Myocyte (in vitro differentiated cells): ENCODE data around the gene GPC2. TPM values are rescaled to one million over a fixed set of nuclear protein-coding genes. Genes with fewer than 3 reads are reported as not detected.
A peak's percentile ranks its signal among the peaks of the same experiment; 100 is the strongest.
"Not testable (repeated sequence)": the region's sequence is repeated elsewhere in the genome, so short reads cannot be mapped to it uniquely, and the experiment has no call there.

Experiments
- DNase-seq: peaks from one replicate; pipeline ENCODE4 v3.0.0-alpha.2; 2012; ENCODE audit warnings: low read depth
- total RNA-seq: library from RNA; depleted of rRNA; stranded (reverse); fragments of >200 nt; gene quantifications from 2 replicates; pipeline ENCODE4 v1.2.3, GENCODE V29; 2014

GPC2 gene
- total RNA-seq, 1 donor from 2014 or later: 60.4 TPM

DNA sequence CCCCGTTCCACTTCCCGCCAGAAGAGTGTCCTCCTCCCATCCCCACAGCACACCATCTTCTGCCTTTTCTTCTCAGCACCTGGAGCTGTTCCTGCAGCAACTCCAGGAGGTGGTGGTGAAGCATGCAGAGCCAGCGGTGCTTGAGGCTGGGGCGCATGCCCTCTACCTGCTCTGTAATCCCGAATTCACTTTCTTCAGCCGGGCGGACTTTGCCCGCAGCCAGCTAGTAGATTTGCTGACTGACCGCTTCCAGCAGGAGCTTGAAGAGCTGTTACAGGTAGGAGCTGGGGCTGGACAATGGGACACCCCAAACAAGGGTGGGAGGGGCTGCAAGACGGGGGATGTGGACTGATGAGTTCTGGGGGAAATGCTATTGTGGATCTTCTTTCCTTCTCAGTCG is 23.5 kb upstream of the GPC2 start:
- DNase-seq: no peak

DNA sequence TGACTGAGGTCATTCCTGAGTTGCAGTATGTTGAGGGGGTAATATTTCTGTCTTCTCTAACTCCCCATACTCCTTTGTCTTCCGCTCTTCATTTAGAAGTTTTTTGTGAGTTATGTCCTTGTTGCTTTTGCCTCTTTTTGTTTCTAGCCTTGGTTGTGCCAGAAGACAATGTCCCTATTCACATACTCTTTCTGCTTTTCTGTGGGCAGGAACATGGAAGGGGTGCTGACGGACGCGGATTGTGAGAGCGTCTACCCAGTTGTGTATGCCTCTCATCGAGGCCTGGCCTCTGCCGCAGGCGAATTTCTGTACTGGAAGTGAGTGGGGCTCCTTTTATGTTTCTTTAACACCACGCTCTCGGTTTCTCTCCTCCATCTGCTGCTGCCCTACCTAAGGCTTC is 21.1 kb upstream of the GPC2 start:
- DNase-seq: no peak

DNA sequence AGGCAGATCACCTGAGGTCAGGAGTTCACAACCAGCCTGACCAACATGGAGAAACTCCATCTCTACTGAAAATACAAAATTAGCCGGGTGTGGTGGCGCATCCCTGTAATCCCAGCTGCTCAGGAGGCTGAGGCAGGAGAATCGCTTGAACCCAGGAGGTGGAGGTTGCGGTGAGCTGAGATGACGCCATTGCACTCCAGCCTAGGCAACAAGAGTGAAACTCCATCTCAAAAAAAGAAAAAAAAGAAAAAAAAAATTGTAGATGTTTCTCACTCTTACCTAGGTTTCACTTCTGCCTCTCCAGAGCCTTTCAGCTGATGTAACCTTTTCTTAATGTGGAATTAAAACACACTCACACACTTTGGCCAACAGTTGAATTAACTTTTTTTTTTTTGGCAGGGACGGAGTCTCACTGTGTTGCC is 18.7 kb upstream of the GPC2 start:
- DNase-seq: not testable (repeated sequence)

DNA sequence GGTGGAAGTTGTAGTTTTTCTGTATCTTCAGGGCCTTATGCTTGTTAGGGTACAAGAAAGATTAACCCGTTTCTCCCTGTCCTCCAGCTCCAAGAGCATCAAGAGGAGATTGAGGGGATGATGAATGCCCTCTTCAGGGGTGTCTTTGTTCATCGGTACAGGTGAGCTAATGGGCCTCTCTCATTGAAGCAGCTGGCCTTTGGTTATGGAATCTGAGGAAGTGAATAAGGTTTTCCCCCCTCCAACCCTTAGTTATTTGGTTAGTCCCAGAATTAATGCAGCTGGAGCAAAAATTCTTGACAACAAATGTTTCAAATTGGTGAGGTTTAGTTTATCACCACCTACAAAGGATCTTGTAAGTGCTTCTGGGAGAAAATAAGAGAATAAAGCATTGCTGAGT is 18.0 kb upstream of the GPC2 start:
- no peak for DNase-seq

DNA sequence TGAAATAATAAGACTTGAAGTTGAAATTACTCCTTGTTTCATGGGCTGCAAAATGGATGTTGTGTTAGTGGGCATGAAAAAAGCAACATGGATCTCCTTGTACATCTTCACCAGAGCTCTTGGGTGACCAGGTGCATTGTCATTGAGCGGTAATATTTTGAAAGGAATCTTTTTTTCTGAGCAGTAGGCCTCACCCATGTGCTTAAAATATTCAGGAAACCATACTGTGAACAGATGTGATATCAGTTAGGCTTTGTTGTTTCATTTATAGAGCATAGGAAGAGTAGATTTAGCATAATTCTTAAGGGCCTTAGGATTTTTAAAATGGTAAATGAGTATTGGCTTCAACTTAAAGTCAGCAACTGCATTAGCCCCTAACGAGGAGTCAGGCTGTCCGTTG is 15.8 kb upstream of the GPC2 start:
- DNase-seq: no peak

DNA sequence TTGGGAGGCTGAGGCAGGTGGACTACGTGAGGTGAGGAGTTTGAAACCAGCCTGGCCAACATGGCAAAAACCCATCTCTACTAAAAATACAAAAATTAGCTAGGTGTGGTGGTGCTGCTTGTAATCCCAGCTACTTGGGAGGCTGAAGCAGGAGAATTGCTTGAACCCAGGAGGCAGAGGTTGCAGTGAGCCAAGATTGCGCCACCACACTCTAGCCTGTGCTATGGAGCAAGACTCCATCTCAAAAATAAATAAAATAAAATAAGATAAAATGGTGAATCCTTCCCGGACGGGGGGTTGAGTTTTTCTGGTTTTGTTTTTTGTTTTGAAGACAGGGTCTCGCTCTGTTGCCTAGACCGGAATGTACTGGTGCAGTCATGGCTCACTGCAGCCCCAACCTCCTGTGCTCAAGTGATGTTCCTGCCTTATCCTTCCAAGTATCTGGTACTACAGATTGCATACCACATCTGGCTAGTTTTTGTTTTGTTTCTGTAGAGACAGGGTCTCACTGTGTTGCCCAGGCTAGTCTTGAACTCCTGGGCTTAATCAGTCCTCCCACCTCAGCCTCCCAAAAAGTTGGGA is 15.2 kb upstream of the GPC2 start:
- DNase-seq: not testable (repeated sequence)

DNA sequence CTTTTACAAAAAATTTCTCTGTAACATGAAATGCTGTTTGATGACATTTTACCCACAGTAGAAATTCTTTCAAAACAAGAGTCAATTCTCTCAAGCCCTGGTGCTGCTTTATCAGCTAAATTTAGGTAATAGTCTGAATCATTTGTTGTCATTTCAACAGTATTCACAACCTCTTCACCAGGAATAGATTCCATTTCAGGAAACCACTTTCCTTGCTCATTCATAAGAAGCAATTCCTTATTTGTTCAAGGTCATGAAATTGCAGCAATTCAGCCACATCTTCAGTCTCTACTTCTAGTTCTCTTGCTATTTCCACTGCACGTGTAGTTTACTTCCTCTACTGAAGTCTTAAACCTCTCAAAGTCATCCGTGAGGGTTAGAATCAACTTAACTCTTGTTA is 14.6 kb upstream of the GPC2 start:
- no peak for DNase-seq

DNA sequence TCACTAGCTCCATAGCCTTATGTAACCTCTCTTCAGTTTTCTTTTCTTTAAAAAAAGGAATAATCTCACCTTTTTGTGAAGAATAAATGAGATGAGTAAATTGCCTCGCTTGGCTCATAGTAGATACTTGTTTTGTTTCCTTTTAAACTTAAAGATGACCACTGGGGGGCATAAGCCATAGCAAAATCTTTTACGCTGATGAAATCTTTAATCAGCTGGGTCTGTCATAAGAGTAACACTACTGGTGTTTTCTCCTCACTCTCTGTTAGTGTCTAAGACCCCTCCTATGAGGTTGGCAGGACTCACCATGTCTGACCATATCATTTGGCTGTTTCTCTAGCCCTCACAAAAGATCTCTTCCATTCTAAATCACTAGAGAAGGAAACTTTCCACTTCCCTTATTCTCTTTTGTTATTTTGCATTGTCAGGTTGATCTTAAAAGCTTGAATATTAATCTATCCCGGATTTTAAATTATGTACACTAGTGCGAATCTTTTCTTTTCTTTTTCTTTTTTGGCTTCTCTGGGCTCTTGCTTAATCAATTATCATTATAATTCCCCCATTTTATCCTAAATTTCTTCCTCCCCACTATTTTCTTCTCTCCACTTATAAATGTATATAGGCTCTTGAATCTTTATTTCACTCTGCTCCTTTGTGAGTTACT is 13.0 kb upstream of the GPC2 start:
- DNase-seq: peak; percentile 51

DNA sequence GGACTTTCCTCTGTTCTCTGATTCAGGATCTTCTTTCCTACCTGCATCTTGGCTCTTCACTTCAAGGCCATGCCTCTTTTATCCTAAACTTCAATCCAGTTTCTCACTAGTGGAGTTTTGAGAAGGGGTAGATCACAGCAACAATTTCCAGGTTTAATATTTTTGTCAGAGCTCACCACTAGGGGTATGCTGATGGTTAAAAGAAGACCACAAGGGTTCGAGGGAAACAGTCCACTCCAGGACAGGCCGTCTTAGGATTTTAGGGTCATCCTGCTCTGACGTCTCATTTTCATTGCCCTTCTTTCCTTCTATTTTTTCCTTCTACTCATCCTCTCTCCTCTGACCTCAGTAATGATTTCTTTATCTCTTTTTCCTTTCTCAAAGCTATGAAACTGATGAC is 11.9 kb upstream of the GPC2 start:
- DNase-seq: no peak

DNA sequence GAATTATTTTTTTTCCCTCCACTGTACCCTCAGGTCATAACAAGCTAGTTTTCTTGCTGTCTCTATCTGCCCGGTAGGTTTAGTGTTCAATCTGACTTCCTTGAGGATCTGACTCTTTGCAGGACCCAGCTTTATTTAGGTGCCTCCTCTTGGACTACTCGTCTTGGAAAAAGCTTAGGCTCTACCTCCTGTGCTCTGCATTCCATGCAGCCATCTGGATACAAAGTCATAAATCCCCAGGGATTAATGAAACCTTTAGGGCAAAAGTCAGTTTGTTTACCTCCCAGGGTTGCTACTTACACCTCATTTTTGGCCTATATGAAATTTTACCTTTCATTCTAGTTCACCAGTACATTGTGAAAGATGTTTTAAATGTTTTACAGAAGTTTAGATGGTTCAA is 8.5 kb upstream of the GPC2 start:
- no peak for DNase-seq

DNA sequence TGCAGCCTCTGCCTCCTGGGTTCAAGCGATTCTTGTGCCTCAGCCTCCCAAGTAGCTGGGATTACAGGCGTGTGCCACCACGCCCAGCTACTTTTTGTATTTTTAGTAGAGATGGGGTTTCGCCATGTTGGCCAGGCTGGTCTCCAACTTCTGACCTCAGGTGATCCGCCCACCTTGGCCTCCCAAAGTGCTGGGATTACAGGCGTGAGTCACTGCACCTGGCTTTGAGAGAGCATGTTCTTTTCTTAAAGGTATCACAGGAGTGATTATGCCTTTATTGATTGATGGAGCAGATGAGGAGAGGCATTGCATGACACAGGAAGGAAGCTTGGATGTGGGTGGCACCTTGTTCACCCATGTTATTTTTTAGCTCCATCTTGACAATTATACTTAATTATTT is 5.9 kb upstream of the GPC2 start:
- not testable (repeated sequence) for DNase-seq

DNA sequence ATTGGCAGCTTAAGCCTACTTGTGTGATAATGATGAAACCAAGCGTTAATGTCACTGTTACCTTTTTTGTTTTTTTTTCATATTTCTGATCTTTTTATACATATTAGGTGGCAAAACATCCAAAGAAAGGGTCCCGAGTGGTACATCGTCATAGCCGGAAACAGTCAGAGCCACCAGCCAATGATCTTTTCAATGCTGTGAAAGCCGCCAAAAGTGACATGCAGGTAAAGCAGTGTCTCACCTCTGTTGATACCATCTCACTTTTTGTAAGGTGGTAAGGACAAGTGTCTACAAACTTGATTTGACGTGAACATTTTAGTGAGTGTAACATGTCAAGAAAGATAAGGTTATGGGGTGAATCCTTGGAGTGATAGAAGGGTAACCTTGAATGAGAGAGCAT is 5.4 kb upstream of the GPC2 start:
- not testable (repeated sequence) for DNase-seq

DNA sequence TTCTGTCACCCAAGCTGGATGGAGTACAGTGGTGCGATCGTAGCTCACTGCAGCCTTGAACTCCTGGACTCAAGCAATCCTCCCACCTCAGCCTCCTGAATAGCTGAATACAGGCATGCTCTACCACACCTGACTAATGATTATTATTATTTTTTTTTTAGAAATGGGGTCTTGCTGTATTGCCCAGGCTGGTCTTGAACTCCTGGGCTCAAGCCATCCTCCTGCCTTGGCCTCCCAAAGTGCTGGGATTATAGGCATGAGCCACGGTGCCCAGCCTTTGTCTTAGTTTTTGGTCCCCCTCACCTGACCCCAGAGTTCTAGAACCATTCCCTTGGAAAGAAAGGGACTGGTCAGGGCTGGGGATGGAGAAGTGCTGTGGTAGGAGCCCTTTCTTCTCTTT is 2.9 kb upstream of the GPC2 start:
- DNase-seq: not testable (repeated sequence)

DNA sequence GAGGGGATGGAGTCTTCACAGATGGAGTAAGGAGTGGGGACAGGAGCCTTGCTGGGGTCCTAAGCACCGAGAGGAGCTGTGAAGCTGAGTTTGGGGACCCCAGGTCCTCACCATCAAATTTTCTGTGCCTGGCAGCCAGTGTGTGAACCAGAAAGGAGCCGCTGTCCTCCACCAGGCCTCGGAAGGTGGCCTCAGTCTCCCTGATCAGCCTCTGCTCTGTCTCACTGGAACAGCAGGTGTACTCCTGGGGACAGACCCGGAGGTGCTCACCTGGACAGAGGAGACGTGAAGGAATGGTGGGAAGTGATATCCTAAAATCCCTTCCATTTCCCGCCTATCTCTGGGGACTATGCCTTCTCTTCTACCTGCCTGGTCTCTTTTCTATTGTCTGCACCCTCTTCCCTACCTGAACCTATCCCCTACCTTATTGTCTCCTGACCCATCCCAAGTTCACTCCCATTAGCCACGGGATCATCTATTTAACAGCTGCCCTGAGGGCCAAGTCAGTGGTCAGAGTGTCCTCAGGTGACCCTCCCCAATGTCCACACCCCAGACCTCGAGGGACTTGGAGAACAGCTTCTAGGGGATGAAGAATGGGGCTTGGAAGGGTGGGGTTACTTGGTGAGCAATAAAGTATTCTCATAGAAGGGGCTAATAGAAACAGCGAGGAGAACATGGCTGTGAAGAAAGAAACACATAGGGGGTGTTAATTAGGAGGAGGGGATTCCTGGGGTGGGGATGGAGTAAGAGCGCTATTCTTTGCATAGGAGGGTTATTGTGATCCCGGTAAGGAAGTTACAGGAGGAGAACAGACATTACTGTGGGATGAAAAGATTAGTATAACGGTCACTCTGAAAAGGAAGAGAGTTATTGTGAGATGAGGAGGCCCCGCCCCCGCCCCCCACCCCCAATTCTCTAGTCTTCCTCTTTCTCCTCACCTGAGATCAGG is 811 bp downstream of the GPC2 start:
- peak; percentile 63 for DNase-seq

DNA sequence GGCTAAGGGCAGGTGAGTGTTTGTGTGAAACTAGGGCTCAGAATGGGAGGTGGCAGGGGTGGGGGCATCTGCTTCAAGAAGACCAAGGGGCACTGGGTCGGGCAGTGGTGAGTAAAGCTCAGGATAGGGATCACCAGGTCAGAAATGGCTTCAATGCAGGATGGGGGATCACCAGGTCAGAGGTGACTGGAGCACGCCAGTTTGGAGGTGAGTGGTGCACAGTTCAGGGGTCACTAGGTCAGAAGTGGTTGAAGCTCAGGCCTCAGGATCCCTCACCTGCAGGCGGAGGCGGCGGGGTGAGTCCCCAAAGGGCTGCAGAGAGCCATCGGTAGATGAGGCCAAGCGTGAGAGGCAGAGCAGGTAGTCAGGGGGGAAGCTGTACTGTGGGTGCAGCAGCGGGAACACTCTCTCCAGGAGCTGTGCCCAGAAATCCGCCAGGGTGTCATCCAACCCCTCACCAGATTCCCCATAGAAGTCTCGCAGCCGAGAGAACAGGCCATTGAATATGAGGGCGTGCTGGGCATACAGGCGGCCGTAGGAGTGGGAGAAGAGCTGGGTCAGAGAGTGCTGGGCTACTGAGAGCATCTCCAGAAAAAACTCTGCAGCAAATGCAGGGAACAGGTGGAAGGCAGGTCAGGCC is 1.8 kb downstream of the GPC2 start:
- DNase-seq: no peak

DNA sequence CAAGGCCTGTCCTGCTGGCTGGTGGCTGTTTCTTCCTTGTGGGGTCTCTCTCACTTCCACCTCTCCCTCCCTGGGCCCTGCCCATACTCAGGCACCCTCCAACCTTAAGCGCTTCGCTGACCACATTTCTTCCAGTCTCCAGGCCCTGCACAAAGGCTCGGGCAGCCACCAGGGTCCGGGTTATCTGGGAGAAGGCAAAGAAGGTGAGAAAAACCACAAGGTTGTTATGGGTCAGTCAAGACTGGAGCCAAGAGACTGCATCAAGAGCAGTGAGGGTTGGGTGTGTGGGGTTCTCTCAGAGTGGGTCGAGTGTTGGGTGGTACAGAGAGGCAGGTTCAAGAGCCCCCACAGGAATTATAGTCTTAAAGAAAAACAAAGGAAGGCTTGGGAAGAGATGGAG is 2.6 kb downstream of the GPC2 start:
- DNase-seq: no peak

DNA sequence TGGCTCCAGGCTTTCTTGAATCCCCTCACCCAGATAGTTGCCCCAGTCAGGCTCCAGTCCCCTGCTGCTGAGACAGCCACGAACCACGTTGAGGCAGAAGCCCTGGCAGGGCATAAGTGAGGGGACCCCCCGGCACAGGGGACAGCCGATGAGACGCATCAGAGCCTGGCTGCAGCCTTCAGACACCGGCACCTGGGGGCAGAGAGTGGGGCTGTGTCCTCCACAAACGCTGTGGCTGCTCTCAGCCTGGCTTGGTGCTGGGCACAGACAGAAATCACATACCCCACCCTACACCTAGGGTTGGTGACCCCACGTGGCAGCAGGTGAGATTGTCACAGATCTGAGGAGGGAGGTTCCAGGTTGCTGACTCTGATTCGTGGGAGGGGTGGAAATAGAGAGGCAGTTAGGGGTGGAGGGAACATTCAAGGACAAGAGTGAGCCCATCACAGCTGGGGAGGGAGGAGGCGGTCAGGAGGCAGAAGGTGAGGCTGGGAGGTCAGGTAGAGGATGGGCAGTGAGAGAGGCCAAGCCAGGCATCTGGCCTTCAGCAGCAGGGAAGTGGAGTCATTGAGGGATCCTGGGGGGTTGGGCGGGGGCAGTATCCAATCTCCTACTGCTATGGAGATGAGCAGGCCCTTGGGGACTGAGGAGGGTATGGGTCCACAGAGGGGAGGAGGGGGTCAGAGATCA is 3.2 kb downstream of the GPC2 start:
- DNase-seq: no peak

DNA sequence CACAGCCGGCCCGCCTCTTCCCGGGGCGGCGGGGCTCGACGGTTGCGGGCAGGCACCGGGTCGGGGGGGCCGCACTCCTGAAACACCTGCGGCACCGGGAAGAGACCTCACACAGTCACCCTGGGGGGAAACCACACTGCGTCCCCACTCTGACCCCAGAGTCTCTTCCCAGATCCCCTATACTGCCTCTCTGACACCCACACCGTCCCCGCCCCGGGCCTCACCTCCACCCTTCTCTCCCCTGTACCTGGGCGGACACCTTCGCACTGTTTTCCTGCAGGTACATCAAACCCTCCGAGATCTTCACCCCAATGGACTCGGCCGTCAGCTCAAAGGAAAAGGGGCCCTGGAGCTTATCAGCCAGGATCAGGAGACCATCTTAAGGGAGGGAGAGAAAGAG is 5.3 kb downstream of the GPC2 start:
- no peak for DNase-seq

DNA sequence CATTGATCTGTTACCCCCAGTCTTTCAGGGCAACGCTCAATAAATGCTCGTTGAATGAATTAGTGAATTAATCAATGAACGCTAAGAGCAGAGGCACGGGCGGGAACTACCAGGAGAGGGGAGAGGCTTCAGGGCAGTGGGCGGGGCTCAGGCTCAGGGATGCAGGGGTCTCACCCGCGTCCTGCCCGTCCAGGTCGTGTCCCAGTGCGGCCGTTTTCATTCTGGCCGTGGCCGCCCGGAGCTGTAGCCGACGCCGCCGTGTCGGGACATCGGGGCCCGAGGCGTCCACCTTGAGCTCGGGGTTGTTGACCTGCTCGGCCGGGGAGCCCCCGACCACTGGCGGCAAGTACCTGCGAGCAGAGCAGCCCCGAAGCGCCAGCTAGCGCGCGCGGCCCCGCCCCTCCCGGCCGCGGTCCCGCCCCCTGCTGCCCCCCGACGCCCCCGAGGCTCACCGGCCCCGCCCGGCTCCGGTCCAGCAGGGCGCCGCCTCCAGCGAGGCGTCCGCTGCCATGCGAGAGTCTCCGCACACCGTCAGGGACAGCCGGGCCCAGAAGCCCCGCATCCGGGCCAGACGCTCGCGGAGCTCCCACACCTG is 6.0 kb downstream of the GPC2 start:
- DNase-seq: no peak

DNA sequence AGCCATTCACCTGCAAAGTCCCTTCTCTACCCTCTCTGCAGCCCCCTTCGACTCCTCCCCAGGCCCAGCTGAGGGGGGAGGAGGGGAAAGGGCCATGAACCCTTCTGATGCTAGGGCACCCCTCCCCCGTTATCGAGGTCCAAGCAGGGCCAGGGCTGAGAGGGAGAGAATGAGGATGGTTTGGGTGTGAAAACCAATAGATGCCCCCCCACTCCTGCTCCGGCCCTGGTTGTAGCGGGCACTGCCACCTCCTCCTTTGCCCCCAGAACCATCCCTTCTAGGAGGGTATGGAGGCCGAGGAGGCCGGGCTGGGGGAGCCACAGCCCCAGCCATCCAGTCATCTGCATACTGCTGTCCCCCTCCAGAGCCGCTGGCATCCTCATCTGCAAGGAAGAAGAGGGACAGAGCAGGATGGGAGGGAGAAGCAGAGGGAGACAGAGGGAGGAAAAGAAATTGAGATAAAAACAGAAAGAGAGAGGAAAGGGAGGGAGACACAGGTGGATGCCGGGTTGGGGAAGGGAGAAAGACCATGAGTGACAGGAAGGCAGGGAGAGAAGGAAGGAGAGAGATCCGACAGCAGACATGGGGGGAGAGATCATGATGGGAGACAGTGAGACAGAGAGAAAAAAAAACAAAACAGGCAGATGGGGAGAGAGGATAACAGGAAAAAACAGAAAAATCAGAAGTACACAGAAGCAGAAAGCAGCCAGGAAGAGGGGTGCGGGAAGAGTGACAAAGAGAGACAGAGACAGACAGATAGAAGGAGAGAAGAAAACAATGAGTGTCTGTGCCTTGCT is 6.9 kb downstream of the GPC2 start:
- DNase-seq: no peak
